GM21447 (cell line): ENCODE data around the gene TULP3.

Source experiments
- ATAC-seq: cut with Tn5 transposase; IDR thresholded peaks from one replicate; pipeline ENCODE4 v1.9.1; 2021; ENCODE audit not compliant: unreplicated experiment

Gene TULP3

DNA sequence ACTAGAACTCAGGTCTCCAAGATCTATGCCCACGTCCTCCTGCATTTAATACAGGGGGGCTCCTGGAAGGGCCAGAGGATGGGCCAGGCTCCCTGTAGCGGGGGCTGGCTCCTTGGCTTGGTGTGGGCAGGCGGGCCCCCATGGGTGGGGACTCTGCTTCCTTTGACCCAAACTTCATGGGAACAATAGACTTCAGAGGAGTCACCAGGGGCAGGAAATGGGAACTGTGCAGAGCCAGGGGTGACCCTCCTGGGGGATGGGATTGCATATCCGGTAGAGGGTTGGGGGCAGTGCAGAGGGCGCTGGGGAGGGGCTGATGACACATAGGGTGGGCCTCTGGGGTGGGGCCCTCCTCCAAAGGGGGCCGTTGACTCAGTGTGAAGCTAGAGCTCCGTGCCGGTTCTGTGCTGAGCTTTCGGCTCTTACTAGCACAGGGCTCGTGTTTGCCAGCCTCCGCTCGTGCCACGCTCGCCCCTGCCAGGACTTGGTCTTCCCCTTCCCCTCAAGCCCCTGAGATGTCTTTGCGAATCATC lies 73.1 kb downstream of the TULP3 start:
- no peak for ATAC-seq

DNA sequence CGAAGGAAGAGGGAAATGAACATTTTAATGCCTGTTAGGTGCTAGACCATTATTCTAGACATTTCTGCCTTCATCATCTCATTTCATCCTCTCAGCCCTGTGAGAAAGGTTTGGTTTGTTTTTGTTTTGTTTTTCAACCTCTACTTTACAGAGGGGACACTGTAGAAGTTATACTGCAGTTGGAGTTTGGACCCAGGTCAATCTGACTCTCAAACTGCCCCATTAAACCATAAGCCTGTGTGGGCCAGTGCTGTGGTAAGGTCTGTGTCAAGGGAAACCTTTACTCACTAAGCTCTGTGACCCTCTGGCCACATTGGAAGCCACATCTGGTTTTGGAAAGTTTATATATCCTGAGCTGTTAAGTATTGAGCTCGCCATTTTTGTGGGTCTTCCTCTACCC lies 77.0 kb downstream of the TULP3 start:
- ATAC-seq: no peak

DNA sequence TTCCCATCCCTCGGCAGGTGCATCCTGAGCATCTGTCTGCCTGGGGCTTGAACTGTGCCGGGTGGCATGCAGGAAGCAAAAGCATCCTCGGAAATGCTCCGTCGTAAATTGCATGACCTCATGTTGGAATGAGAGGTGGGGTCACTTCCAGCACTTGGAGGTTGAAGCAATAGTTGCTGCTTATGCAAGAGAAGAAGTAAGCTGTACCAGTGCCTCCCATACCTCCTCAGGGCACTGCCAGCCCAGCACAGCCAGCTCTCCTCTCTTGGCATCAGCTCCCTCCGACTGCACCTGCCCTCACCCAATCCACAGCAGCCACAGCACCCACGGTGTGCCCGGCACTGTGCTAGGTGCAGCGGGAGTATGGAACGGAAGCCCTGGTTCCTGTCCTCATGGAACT lies 80.1 kb downstream of the TULP3 start:
- no peak for ATAC-seq

DNA sequence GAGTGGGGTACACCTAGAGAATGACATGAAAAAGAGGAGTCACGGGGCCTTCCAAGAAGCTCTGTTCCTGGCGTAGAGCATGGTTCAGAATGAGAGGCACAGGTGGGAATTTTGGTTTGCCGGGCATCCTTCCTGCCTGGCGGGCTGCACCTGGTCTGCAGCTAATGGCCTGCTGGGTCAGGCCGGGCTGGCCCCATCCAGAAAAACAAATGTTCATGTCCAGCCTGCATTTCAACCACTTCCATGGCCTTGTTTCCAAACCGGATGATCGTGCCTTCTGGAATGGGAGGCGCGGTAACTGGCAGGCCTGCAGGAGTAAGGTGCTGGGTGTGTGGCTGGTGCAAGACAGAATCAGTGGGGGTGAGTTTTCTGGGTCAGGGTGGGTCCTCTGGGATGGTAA lies 82.9 kb downstream of the TULP3 start:
- no peak for ATAC-seq

DNA sequence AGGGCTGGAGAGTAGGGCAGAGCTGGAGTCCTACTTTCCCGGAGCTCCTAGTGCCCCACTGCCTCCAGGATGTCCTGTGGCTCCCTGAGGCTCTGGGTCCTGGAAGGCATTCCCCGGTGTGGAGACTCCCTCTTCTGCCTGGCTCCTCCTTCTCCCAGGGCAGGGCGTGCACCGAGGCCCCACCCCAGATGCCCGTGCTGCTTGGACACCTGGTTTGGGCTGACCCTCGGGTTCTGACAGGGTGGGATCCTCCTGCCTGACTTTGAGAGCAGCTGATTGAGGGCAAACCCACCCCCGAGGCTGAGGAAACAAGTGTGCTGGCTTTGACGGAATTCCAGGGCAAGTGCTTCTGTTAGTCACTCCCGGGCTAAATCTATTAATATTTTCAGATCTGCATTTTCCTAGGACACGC lies 83.9 kb downstream of the TULP3 start:
- ATAC-seq: no peak

DNA sequence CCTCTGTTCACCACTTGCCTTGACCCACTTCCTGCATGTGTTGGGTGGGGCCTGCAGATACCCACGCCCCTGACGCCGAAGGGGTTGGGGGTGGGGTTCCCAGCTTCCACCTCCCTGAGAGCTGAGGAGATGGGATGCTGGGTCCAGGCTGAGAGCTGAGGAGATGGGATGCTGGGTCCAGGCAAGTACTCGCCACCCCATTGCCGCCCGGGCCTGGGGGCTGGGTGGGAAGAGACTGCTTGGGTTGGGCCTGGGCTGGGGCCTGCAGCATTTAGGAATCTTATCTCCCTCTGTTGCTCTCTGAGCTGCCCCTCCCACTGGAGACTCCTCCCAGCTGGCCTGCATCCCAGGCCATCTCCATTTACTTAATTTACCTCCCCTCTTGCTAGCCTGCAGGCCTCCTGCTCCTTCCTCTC lies 85.9 kb downstream of the TULP3 start:
- ATAC-seq: no peak

DNA sequence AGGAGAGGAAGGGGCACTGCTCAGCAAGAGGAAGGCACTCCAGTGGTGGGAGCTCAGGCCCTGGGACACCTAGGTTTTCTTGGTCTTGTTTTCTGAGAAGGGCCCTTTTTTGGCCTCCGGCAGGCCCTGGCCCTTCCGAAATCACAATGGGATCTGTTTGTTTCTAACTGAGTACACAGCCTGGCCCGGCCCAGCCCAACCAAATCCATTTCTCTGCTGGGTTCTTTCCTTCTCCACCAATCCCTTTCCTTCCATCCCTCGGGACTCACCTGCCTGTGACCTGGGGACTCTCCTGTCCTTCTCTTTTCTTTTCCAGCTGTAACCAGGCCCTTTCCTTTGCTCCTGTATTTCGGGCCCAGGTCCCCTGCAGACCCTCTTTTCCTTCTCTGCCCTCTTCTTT lies 87.1 kb downstream of the TULP3 start:
- no peak for ATAC-seq

DNA sequence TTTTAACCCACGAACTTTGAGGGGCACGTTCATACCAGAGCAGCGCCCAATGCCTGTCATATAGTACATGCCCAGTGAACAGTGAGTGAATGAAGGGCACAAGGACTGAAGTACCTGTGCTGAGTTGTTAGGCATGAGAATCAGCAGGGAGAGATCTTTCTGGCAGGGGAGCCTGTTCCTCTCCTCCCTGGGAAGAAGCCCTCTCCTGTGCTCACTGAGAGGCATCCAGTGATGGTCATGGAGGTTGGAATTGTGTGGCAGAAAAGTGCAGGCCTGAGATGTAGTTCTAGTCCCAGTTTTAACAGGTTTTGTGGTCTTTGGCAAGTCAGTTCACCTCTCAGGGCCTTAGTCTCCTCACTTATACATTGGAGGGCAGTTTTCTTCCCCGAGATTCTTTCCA lies 89.1 kb downstream of the TULP3 start:
- ATAC-seq: no peak

DNA sequence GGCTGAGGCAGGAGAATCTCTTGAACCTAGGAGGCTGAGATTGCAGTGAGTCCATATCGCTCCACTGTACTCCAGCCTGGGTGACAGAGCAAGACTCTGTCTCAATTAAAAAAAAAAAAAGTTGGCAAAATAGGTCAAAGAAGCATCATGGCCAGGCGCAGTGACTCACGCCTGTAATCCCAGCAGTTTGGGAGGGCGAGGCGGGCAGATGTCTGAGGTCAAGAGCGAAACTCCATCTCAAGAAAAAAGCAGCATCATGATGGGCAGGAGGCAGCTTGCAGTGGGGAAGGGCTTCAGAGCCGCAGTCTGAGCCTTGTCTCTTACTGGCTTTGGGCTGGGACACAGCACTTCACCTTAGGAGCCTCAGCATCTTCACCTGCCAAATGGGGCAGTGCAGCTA lies 89.9 kb downstream of the TULP3 start:
- no peak for ATAC-seq

DNA sequence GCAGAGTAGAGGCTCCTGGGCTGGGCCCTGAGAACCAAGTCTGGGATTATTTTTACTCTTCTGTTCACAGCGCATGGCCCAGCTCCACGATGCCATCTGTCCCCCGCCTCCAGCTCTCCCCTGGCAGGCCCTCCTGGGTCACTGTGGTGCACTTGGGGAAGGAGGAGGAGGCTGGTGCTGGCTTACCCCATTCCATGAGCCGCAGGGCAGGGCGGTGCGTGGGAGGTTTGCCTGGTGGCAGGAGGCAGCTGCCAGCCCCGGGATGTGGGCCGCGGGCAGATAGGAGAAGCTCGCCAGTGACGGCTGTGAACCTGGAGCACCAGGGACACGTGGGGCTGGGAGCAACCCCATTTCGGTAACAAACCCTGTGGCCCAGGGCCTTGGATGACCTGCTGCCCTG lies 91.7 kb downstream of the TULP3 start:
- ATAC-seq: no peak

DNA sequence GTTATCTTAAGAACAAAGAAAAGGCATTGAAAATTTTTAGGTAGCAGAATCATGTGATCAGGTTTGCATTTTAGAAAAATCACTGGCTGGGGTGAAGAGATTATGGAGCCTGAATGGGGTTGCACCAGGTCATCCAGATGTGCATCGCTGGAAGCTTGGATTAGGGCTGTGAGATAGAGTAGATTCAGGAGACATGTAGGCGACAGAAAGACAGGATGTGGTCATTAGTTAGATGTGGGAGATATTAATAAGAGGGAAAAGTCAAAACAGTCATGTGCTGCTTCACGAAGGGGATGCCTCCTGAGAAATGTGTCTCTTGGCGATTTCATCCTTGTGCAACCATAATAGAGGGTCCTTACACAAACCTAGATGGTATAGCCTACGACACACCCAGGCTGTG lies 93.6 kb downstream of the TULP3 start:
- ATAC-seq: no peak

DNA sequence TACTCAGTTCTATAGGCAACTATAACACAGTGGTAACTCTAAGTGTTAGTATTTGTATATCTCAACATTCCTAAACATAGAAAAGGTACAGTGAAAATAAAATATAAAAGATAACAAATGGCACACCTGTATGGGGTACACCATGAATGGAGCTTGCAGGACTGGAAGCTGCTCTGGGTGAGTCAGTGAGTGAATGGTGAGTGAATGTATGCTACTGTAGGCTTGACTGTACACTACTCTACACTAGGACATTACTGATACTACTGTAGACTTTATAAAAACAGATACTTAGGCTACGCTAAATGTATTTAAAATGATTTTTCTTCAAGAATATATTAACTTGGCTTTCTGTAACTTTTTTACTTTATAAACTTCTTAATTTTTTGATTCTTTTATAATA lies 94.0 kb downstream of the TULP3 start:
- ATAC-seq: no peak

DNA sequence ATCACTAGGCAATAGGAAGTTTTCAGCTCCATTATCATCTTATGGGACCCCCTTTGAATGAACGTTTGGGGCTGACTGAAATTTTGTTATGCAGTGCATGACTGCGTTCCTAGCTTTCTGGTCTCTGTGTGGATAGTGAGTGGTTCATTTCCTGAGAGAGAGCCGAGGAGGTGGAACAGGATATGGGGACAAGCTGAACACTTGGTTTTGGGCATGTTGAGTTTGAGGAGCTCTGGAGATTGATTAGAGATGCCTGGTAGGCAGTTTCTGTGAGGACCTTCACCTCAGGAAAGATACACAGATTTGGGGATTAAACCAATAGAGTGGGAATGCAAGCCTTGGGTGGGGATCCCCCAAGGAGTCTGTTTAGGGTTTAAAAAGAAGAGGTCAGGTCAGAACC lies 96.2 kb downstream of the TULP3 start:
- no peak for ATAC-seq

DNA sequence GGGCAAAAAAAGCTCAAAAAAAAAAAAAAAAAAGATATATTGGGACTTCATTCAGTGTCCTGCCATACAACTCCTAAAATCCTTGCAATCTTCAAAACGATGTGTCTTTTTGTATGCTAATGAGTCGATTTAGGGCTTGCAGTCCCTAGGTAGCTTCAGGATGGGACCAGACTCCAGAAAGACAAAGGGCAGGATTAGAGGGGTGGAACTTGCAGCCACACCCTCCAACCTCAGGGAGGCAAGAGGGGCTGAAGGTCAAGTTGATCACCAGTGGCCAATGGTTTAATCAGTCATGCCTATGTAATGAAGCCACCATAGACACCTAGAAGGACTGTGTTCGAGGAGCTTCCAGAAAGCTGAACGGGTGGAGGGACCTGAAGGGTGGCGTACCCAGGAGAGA lies 97.8 kb downstream of the TULP3 start:
- no peak for ATAC-seq
